ENCODE results near the gene PDZD7.

- TF ChIP-seq GATA2 (IDR thresholded peaks at IDR 0.05; ENCODE audit: low read depth, low read length) (no peak), GATA3 (IDR thresholded peaks at IDR 0.05; ENCODE audit: low read depth, low read length) (no peak)
These were observed 62.7 kb downstream of the PDZD7 start for GRCh38 chr10:100968062-100968736.
